HL-60 (cell line): ENCODE measurements around the gene PEX5L.

Experiments used
- GABPA ChIP-seq: IDR thresholded peaks from 2 replicates; pipeline ENCODE4 v1.6.1; 2012; ENCODE audit warnings: low read depth
- POLR2AphosphoS5 ChIP-seq: IDR thresholded peaks from 2 replicates; pipeline ENCODE4 v1.6.1; 2012; ENCODE audit warnings: low read depth
- TF ChIP-seq, protein P1 (sequence below): IDR thresholded peaks from one replicate; pipeline ENCODE4 v1.5.1; 2011; ENCODE audit warnings: low read length, control low read depth, inconsistent platforms; ENCODE audit not compliant: insufficient read depth
- TF ChIP-seq, protein P2 (sequence below): IDR thresholded peaks from 2 replicates; pipeline ENCODE4 v1.6.1; 2012; ENCODE audit warnings: low read depth; ENCODE audit not compliant: insufficient replicate concordance

DNA sequence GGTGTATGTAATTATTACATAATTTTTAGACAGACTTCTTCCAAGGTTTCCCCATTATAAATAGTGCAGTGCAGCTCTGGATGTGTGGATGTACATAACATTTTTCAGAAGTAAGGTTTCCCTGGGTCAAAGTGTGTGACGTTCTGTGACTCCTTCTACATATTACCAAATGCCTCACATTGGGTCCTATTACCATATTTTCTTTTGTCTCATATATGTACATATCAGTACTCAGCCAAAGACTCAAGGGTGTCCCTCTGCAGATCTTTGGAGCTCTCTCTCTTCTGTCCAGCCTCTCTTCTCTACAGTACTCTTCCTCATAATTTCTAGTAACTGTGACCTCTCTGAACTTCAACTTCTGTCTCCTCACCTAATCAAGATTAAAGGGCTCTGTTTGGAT is 31.3 kb upstream of the PEX5L start:
- TF ChIP-seq, protein P1, sequence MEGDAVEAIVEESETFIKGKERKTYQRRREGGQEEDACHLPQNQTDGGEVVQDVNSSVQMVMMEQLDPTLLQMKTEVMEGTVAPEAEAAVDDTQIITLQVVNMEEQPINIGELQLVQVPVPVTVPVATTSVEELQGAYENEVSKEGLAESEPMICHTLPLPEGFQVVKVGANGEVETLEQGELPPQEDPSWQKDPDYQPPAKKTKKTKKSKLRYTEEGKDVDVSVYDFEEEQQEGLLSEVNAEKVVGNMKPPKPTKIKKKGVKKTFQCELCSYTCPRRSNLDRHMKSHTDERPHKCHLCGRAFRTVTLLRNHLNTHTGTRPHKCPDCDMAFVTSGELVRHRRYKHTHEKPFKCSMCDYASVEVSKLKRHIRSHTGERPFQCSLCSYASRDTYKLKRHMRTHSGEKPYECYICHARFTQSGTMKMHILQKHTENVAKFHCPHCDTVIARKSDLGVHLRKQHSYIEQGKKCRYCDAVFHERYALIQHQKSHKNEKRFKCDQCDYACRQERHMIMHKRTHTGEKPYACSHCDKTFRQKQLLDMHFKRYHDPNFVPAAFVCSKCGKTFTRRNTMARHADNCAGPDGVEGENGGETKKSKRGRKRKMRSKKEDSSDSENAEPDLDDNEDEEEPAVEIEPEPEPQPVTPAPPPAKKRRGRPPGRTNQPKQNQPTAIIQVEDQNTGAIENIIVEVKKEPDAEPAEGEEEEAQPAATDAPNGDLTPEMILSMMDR = no peak
- no peak for TF ChIP-seq POLR2AphosphoS5
- TF ChIP-seq, protein P2, sequence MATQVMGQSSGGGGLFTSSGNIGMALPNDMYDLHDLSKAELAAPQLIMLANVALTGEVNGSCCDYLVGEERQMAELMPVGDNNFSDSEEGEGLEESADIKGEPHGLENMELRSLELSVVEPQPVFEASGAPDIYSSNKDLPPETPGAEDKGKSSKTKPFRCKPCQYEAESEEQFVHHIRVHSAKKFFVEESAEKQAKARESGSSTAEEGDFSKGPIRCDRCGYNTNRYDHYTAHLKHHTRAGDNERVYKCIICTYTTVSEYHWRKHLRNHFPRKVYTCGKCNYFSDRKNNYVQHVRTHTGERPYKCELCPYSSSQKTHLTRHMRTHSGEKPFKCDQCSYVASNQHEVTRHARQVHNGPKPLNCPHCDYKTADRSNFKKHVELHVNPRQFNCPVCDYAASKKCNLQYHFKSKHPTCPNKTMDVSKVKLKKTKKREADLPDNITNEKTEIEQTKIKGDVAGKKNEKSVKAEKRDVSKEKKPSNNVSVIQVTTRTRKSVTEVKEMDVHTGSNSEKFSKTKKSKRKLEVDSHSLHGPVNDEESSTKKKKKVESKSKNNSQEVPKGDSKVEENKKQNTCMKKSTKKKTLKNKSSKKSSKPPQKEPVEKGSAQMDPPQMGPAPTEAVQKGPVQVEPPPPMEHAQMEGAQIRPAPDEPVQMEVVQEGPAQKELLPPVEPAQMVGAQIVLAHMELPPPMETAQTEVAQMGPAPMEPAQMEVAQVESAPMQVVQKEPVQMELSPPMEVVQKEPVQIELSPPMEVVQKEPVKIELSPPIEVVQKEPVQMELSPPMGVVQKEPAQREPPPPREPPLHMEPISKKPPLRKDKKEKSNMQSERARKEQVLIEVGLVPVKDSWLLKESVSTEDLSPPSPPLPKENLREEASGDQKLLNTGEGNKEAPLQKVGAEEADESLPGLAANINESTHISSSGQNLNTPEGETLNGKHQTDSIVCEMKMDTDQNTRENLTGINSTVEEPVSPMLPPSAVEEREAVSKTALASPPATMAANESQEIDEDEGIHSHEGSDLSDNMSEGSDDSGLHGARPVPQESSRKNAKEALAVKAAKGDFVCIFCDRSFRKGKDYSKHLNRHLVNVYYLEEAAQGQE = no peak
- TF ChIP-seq GABPA = no peak
